ENCODE results near the gene NOL9. TPM values are rescaled to one million over a fixed set of nuclear protein-coding genes. Genes with fewer than 3 reads are reported as not detected.

Gene NOL9
- total and polyA plus RNA-seq, 2 of the 13 experiments (the other 11 are each of a cell fraction or from before 2014, with no cell fraction given), result 18.0 to 24.7 TPM

DNA sequence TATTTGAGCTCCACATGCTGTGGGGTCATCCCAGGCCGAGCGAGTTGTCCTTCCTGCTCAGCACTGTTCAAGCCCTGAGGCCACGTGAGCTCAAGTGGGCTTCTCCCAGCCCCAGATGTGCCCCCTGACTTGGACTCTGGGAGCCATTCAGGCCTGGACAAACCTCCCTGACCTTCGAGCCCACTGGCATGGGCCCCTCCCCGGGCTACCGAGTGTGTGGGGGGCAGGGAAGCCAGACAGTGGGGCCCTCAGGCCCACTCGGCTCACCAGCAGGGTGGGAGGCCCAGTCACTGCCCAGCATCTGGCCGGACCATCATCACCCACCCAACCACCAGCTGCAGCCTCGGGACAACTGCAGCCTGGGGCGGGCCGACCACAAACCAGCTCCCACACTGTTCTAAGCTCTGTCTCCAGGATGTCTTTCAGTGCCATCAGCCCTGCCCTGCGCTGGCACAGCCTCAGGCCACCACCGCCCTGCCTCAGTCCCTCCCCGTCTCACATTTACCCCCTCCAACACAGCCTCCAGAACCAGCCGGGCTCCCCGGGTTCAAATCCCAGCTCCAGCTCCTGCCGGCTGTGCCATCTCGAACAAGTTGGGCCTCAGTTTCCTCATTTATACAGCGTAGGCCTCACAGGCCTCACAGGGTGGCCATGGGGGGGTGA is 41.9 kb downstream of the NOL9 start (continued):
- TF ChIP-seq ZBTB37 (CRISPR knock-in tag; IDR thresholded peaks at IDR 0.05) (no peak), ZNF83 (CRISPR knock-in tag; IDR thresholded peaks at IDR 0.05; ENCODE audit: borderline replicate concordance) (no peak), MYC (CRISPR knock-in tag; IDR thresholded peaks at IDR 0.05; ENCODE audit: borderline replicate concordance) (peak; percentile 55; the same call in 1 of the 2 replicates), ZSCAN20 (CRISPR knock-in tag; IDR thresholded peaks at IDR 0.05; ENCODE audit: borderline replicate concordance) (no peak), FOXO1 (CRISPR knock-in tag; IDR thresholded peaks at IDR 0.05) (no peak), ZNF253 (CRISPR knock-in tag; IDR thresholded peaks at IDR 0.05; ENCODE audit: borderline replicate concordance) (no peak), ZNF121 (CRISPR knock-in tag; IDR thresholded peaks at IDR 0.05) (no peak), IRF1 (CRISPR knock-in tag; IDR thresholded peaks at IDR 0.05; ENCODE audit: low read depth) (no peak), DR1 (CRISPR knock-in tag; IDR thresholded peaks at IDR 0.05) (0 out of 2 replicates have a peak, but pooled peaks have one; percentile 25), CHCHD3 (CRISPR knock-in tag; IDR thresholded peaks at IDR 0.05) (no peak), PLRG1 (conservative IDR thresholded peaks at IDR 0.05) (no peak)
- TF ChIP-seq, protein P1, sequence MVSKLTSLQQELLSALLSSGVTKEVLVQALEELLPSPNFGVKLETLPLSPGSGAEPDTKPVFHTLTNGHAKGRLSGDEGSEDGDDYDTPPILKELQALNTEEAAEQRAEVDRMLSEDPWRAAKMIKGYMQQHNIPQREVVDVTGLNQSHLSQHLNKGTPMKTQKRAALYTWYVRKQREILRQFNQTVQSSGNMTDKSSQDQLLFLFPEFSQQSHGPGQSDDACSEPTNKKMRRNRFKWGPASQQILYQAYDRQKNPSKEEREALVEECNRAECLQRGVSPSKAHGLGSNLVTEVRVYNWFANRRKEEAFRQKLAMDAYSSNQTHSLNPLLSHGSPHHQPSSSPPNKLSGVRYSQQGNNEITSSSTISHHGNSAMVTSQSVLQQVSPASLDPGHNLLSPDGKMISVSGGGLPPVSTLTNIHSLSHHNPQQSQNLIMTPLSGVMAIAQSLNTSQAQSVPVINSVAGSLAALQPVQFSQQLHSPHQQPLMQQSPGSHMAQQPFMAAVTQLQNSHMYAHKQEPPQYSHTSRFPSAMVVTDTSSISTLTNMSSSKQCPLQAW (CRISPR knock-in tag; IDR thresholded peaks at IDR 0.05), result 0 out of 2 replicates have a peak, but pooled peaks have one; percentile 44
- TF ChIP-seq, protein P2, sequence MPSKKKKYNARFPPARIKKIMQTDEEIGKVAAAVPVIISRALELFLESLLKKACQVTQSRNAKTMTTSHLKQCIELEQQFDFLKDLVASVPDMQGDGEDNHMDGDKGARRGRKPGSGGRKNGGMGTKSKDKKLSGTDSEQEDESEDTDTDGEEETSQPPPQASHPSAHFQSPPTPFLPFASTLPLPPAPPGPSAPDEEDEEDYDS (CRISPR knock-in tag; IDR thresholded peaks at IDR 0.05), result no peak
- TF ChIP-seq, protein P3, sequence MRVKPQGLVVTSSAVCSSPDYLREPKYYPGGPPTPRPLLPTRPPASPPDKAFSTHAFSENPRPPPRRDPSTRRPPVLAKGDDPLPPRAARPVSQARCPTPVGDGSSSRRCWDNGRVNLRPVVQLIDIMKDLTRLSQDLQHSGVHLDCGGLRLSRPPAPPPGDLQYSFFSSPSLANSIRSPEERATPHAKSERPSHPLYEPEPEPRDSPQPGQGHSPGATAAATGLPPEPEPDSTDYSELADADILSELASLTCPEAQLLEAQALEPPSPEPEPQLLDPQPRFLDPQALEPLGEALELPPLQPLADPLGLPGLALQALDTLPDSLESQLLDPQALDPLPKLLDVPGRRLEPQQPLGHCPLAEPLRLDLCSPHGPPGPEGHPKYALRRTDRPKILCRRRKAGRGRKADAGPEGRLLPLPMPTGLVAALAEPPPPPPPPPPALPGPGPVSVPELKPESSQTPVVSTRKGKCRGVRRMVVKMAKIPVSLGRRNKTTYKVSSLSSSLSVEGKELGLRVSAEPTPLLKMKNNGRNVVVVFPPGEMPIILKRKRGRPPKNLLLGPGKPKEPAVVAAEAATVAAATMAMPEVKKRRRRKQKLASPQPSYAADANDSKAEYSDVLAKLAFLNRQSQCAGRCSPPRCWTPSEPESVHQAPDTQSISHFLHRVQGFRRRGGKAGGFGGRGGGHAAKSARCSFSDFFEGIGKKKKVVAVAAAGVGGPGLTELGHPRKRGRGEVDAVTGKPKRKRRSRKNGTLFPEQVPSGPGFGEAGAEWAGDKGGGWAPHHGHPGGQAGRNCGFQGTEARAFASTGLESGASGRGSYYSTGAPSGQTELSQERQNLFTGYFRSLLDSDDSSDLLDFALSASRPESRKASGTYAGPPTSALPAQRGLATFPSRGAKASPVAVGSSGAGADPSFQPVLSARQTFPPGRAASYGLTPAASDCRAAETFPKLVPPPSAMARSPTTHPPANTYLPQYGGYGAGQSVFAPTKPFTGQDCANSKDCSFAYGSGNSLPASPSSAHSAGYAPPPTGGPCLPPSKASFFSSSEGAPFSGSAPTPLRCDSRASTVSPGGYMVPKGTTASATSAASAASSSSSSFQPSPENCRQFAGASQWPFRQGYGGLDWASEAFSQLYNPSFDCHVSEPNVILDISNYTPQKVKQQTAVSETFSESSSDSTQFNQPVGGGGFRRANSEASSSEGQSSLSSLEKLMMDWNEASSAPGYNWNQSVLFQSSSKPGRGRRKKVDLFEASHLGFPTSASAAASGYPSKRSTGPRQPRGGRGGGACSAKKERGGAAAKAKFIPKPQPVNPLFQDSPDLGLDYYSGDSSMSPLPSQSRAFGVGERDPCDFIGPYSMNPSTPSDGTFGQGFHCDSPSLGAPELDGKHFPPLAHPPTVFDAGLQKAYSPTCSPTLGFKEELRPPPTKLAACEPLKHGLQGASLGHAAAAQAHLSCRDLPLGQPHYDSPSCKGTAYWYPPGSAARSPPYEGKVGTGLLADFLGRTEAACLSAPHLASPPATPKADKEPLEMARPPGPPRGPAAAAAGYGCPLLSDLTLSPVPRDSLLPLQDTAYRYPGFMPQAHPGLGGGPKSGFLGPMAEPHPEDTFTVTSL (CRISPR knock-in tag; IDR thresholded peaks at IDR 0.05; ENCODE audit: borderline replicate concordance), result no peak
- TF ChIP-seq, protein P4, sequence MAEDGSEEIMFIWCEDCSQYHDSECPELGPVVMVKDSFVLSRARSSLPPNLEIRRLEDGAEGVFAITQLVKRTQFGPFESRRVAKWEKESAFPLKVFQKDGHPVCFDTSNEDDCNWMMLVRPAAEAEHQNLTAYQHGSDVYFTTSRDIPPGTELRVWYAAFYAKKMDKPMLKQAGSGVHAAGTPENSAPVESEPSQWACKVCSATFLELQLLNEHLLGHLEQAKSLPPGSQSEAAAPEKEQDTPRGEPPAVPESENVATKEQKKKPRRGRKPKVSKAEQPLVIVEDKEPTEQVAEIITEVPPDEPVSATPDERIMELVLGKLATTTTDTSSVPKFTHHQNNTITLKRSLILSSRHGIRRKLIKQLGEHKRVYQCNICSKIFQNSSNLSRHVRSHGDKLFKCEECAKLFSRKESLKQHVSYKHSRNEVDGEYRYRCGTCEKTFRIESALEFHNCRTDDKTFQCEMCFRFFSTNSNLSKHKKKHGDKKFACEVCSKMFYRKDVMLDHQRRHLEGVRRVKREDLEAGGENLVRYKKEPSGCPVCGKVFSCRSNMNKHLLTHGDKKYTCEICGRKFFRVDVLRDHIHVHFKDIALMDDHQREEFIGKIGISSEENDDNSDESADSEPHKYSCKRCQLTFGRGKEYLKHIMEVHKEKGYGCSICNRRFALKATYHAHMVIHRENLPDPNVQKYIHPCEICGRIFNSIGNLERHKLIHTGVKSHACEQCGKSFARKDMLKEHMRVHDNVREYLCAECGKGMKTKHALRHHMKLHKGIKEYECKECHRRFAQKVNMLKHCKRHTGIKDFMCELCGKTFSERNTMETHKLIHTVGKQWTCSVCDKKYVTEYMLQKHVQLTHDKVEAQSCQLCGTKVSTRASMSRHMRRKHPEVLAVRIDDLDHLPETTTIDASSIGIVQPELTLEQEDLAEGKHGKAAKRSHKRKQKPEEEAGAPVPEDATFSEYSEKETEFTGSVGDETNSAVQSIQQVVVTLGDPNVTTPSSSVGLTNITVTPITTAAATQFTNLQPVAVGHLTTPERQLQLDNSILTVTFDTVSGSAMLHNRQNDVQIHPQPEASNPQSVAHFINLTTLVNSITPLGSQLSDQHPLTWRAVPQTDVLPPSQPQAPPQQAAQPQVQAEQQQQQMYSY (CRISPR knock-in tag; IDR thresholded peaks at IDR 0.05), result no peak
